HG02763 (cell line): ENCODE results near the gene FAM168B.

Source experiments
- ATAC-seq: cut with Tn5 transposase; IDR thresholded peaks from one replicate; pipeline ENCODE4 v1.9.1; 2021; ENCODE audit warnings: mild to moderate bottlenecking, moderate library complexity; ENCODE audit not compliant: unreplicated experiment

Gene FAM168B

GRCh38 chr2:131040661-131041401, 52.4 kb downstream of the FAM168B start:
- ATAC-seq: no peak

- no peak for ATAC-seq
Observed at GRCh38 chr2:131039908-131040660, 53.2 kb downstream of the FAM168B start.

GRCh38 chr2:131039535-131039907, 53.7 kb downstream of the FAM168B start:
- ATAC-seq: no peak

- ATAC-seq: no peak
Observed at GRCh38 chr2:131039101-131039440, 54.2 kb downstream of the FAM168B start.

GRCh38 chr2:131038258-131039100, 54.8 kb downstream of the FAM168B start:
- no peak for ATAC-seq

- no peak for ATAC-seq
Observed at GRCh38 chr2:131037398-131038257, 55.6 kb downstream of the FAM168B start.

GRCh38 chr2:131036696-131037397, 56.4 kb downstream of the FAM168B start:
- ATAC-seq: no peak

GRCh38 chr2:131036269-131036668, 57.0 kb downstream of the FAM168B start:
- no peak for ATAC-seq

GRCh38 chr2:131035826-131036231, 57.4 kb downstream of the FAM168B start:
- no peak for ATAC-seq

- ATAC-seq: no peak
Observed at GRCh38 chr2:131035112-131035825, 58.0 kb downstream of the FAM168B start.

- ATAC-seq: no peak
Observed at GRCh38 chr2:131034122-131035051, 58.9 kb downstream of the FAM168B start.

- no peak for ATAC-seq
Observed at GRCh38 chr2:131033786-131034121, 59.5 kb downstream of the FAM168B start.

GRCh38 chr2:131032393-131032836, 60.8 kb downstream of the FAM168B start:
- no peak for ATAC-seq

- no peak for ATAC-seq
Observed at GRCh38 chr2:131031875-131032274, 61.4 kb downstream of the FAM168B start.

- no peak for ATAC-seq
Observed at GRCh38 chr2:131031431-131031841, 61.8 kb downstream of the FAM168B start.

GRCh38 chr2:131030478-131030971, 62.7 kb downstream of the FAM168B start:
- no peak for ATAC-seq

- ATAC-seq: no peak
Observed at GRCh38 chr2:131029812-131030211, 63.4 kb downstream of the FAM168B start.
